ENCODE results near the gene TLL1. TPM values are rescaled to one million over a fixed set of nuclear protein-coding genes. Genes with fewer than 3 reads are reported as not detected.

The TLL1 gene
- total and polyA plus RNA-seq, 2 donors (not counting 3 experiments of a cell fraction or from before 2014, with no cell fraction given): 0.41 to 1.4 TPM

GRCh38 chr4:166140951-166141350 lies 267.9 kb downstream of the TLL1 start:
- Histone ChIP-seq H3K27me3 (ENCODE audit: control insufficient read depth in 2 of 2, insufficient read depth in 2 of 2, low read length in 2 of 2) (peaks cover 0 to 7% of the 10 kb centered on the region in 2 experiments), H3K4me3 (replicated peaks in 1 of 3; ENCODE audit: insufficient read depth in 1 of 3, low read depth in 1 of 3, low read length in 3 of 3) (no peak overlapping the region), H3K9me3 (replicated peaks; ENCODE audit: control insufficient read depth, insufficient read depth, low read length) (no peaks in the 10 kb centered on the region), H3K36me3 (ENCODE audit: control insufficient read depth in 2 of 2, extremely low read depth in 1 of 2, insufficient read depth in 2 of 2, low read length in 2 of 2) (no peaks in the 10 kb centered on the region), H3K4me1 (ENCODE audit: control insufficient read depth, extremely low read depth, insufficient read depth, low read length) (no peaks in the 10 kb centered on the region), H3K4me2 (ENCODE audit: insufficient read depth, low read length) (no peak overlapping the region), H4K20me1 (replicated peaks; ENCODE audit: control insufficient read depth, extremely low read depth, insufficient read depth, low read length) (no peaks in the 10 kb centered on the region), H3K27ac (ENCODE audit: insufficient read depth, low read depth, low read length) (no peak overlapping the region), H3K9me1 (replicated peaks; ENCODE audit: control insufficient read depth, extremely low read depth, insufficient read depth, low read length) (no peaks in the 10 kb centered on the region), H3K9ac (replicated peaks; ENCODE audit: extremely low read depth, insufficient read depth, low read length) (no peak overlapping the region), H3K79me2 (ENCODE audit: control insufficient read depth, insufficient read depth, low read length) (no peaks in the 10 kb centered on the region), H2AFZ (ENCODE audit: low read depth, low read length) (no peak overlapping the region)
- intact Hi-C loops (cut with micrococcal nuclease): no loop called here
- ChIA-PET CTCF (no interaction called here), POLR2A (no interaction called here)
- FAIRE-seq: no peak
- no peak for DNase-seq (ENCODE audit: low read depth, low spot score)
- no TSS peak for BruUV-seq (replicated peaks)
- no peak for TF ChIP-seq EZH2 (IDR thresholded peaks at IDR 0.05; ENCODE audit: borderline replicate concordance, low read depth, low read length, severe bottlenecking)
- TF ChIP-seq POLR2A (IDR thresholded peaks at IDR 0.05; ENCODE audit: low read depth, low read length): no peak
- no peak for TF ChIP-seq CTCF (IDR thresholded peaks at IDR 0.05; ENCODE audit: extremely low read depth in 1 of 2, insufficient read depth in 1 of 2, low read depth in 1 of 2, low read length in 2 of 2)
- no peak for TF ChIP-seq FOS (IDR thresholded peaks at IDR 0.05; ENCODE audit: borderline replicate concordance, insufficient read depth, low read length)
- no peak for TF ChIP-seq GATA2 (IDR thresholded peaks at IDR 0.05; ENCODE audit: insufficient read depth, insufficient read length, low read depth, low read length)
- TF ChIP-seq JUN (IDR thresholded peaks at IDR 0.05; ENCODE audit: borderline replicate concordance, insufficient read depth, insufficient read length, low read depth): no peak
- no peak for TF ChIP-seq POLR2AphosphoS5 (IDR thresholded peaks at IDR 0.05; ENCODE audit: insufficient read depth, low read depth, low read length)
- dilution Hi-C loops (cut with MboI; ENCODE audit: extremely low pct_ligation_motif_present, low sequenced_read_pairs): no loop called here

All from endothelial cell of umbilical vein (primary cell).